SK-N-SH treated with all-trans-retinoic acid at 6 μM for 48 hours (cell line): ENCODE measurements around the gene TBL1X.

Source experiments
- ATAC-seq: fragments of 200-7000 bp; cut with Tn5 transposase; 3 replicates; pipeline ENCODE4 v1.9.1; 2020; ENCODE audit warnings: mild to moderate bottlenecking, moderate library complexity
- ARNTL ChIP-seq: fragments of 450-650 bp; formaldehyde crosslinking; IDR thresholded peaks from 2 replicates; pipeline ENCODE4 v1.5.0; 2020; ENCODE audit warnings: low read depth, mild to moderate bottlenecking, moderate library complexity, borderline replicate concordance
- CSDC2 ChIP-seq: fragments of 250-450 bp; sonication (Bioruptor Pico); IDR thresholded peaks from 2 replicates; pipeline ENCODE4 v1.5.0; 2020; ENCODE audit warnings: mild to moderate bottlenecking, moderate library complexity
- ESRRG ChIP-seq: fragments of 250-450 bp; sonication (Bioruptor Pico); IDR thresholded peaks from 2 replicates; pipeline ENCODE4 v1.6.1; 2021; ENCODE audit warnings: mild to moderate bottlenecking
- GLIS3 ChIP-seq: fragments of 250-450 bp; sonication (Bioruptor Pico); IDR thresholded peaks from 2 replicates; pipeline ENCODE4 v1.5.0; 2020; ENCODE audit warnings: mild to moderate bottlenecking, moderate library complexity
- ISL1 ChIP-seq: fragments of 250-450 bp; sonication (Bioruptor Pico); IDR thresholded peaks from 2 replicates; pipeline ENCODE4 v2.1.2; 2022; ENCODE audit warnings: mild to moderate bottlenecking, moderate library complexity
- POU6F1 ChIP-seq: fragments of 250-450 bp; sonication (Bioruptor Pico); IDR thresholded peaks from 2 replicates; pipeline ENCODE4 v1.8.0; 2021; ENCODE audit warnings: low read depth, mild to moderate bottlenecking, moderate library complexity, borderline replicate concordance
- PPARA ChIP-seq: fragments of 250-450 bp; sonication (Bioruptor Pico); IDR thresholded peaks from 2 replicates; pipeline ENCODE4 v1.5.0; 2020; ENCODE audit warnings: mild to moderate bottlenecking, borderline replicate concordance
- RARB ChIP-seq: fragments of 250-450 bp; sonication (Bioruptor Pico); IDR thresholded peaks from 2 replicates; pipeline ENCODE4 v1.8.0; 2021; ENCODE audit warnings: mild to moderate bottlenecking, moderate library complexity
- SNAI2 ChIP-seq: fragments of 250-450 bp; sonication (Bioruptor Pico); IDR thresholded peaks from 2 replicates; pipeline ENCODE4 v1.5.0; 2020; ENCODE audit warnings: mild to moderate bottlenecking, moderate library complexity
- TCF4 ChIP-seq: fragments of 250-450 bp; sonication (Bioruptor Pico); IDR thresholded peaks from 2 replicates; pipeline ENCODE4 v1.8.0; 2021; ENCODE audit warnings: mild to moderate bottlenecking, moderate library complexity, borderline replicate concordance
- TOX ChIP-seq: fragments of 250-450 bp; sonication (Bioruptor Pico); IDR thresholded peaks from 2 replicates; pipeline ENCODE4 v1.8.0; 2021; ENCODE audit warnings: mild to moderate bottlenecking, moderate library complexity, borderline replicate concordance
- TSHZ2 ChIP-seq: fragments of 250-450 bp; sonication (Bioruptor Pico); IDR thresholded peaks from 2 replicates; pipeline ENCODE4 v1.5.0; 2020; ENCODE audit warnings: mild to moderate bottlenecking, moderate library complexity
- ZC3H10 ChIP-seq: fragments of 250-450 bp; sonication (Bioruptor Pico); IDR thresholded peaks from 2 replicates; pipeline ENCODE4 v1.5.1; 2021; ENCODE audit warnings: mild to moderate bottlenecking, moderate library complexity
- ZFP3 ChIP-seq: fragments of 250-450 bp; sonication (Bioruptor Pico); IDR thresholded peaks from 2 replicates; pipeline ENCODE4 v1.5.0; 2020; ENCODE audit warnings: mild to moderate bottlenecking, moderate library complexity
- ZFP30 ChIP-seq: fragments of 450-650 bp; formaldehyde crosslinking; IDR thresholded peaks from 2 replicates; pipeline ENCODE4 v1.5.0; 2022; ENCODE audit warnings: mild to moderate bottlenecking, moderate library complexity
- ZNF565 ChIP-seq: fragments of 450-650 bp; formaldehyde crosslinking; conservative IDR thresholded peaks from 2 replicates; pipeline ENCODE4 v1.5.0; 2020; ENCODE audit warnings: low read depth, mild to moderate bottlenecking, moderate library complexity
- ZNF70 ChIP-seq: fragments of 450-650 bp; formaldehyde crosslinking; IDR thresholded peaks from 2 replicates; pipeline ENCODE4 v1.5.0; 2020; ENCODE audit warnings: mild to moderate bottlenecking, moderate library complexity
- TF ChIP-seq, protein P1 (sequence below): fragments of 250-450 bp; sonication (Bioruptor Pico); IDR thresholded peaks from 2 replicates; pipeline ENCODE4 v1.5.1; 2020; ENCODE audit warnings: low read depth, mild to moderate bottlenecking, moderate library complexity
- TF ChIP-seq, protein P2 (sequence below): fragments of 250-450 bp; sonication (Bioruptor Pico); IDR thresholded peaks from 2 replicates; pipeline ENCODE4 v1.5.1; 2021; ENCODE audit warnings: mild to moderate bottlenecking, moderate library complexity

Gene TBL1X

GRCh38 chrX:9765072-9765736 is 300.3 kb downstream of the TBL1X start:
- no peak for ATAC-seq
- TF ChIP-seq ZNF565 (CRISPR knock-in tag) = no peak
- no peak for TF ChIP-seq ZFP3
- no peak for TF ChIP-seq ESRRG (CRISPR knock-in tag)
- no peak for TF ChIP-seq ARNTL
- TF ChIP-seq, protein P1, sequence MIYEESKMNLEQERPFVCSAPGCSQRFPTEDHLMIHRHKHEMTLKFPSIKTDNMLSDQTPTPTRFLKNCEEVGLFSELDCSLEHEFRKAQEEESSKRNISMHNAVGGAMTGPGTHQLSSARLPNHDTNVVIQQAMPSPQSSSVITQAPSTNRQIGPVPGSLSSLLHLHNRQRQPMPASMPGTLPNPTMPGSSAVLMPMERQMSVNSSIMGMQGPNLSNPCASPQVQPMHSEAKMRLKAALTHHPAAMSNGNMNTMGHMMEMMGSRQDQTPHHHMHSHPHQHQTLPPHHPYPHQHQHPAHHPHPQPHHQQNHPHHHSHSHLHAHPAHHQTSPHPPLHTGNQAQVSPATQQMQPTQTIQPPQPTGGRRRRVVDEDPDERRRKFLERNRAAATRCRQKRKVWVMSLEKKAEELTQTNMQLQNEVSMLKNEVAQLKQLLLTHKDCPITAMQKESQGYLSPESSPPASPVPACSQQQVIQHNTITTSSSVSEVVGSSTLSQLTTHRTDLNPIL (CRISPR knock-in tag) = no peak
- no peak for TF ChIP-seq TSHZ2 (CRISPR knock-in tag)
- TF ChIP-seq CSDC2 (CRISPR knock-in tag) = no peak
- TF ChIP-seq ZC3H10 (CRISPR knock-in tag) = no peak
- TF ChIP-seq SNAI2 (CRISPR knock-in tag) = no peak
- TF ChIP-seq, protein P2, sequence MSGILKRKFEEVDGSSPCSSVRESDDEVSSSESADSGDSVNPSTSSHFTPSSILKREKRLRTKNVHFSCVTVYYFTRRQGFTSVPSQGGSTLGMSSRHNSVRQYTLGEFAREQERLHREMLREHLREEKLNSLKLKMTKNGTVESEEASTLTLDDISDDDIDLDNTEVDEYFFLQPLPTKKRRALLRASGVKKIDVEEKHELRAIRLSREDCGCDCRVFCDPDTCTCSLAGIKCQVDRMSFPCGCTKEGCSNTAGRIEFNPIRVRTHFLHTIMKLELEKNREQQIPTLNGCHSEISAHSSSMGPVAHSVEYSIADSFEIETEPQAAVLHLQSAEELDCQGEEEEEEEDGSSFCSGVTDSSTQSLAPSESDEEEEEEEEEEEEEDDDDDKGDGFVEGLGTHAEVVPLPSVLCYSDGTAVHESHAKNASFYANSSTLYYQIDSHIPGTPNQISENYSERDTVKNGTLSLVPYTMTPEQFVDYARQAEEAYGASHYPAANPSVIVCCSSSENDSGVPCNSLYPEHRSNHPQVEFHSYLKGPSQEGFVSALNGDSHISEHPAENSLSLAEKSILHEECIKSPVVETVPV (CRISPR knock-in tag) = no peak

GRCh38 chrX:9765737-9766097 is 300.9 kb downstream of the TBL1X start, which contains the start of gene GPR143:
TSS of gene GPR143 (minus strand) at chrX:9765847. CDS start at chrX:9765817, 30 bp downstream.
- no peak for TF ChIP-seq RARB (CRISPR knock-in tag)
- TF ChIP-seq ZFP30 = no peak
- no peak for TF ChIP-seq TOX
- TF ChIP-seq POU6F1 (CRISPR knock-in tag) = no peak
- no peak for TF ChIP-seq TCF4 (CRISPR knock-in tag)
- no peak for TF ChIP-seq ZNF70
- no peak for TF ChIP-seq ISL1 (CRISPR knock-in tag)
- TF ChIP-seq TSHZ2 (CRISPR knock-in tag) = no peak
- TF ChIP-seq PPARA (CRISPR knock-in tag) = no peak
- TF ChIP-seq, protein P2 (CRISPR knock-in tag) = no peak
- TF ChIP-seq GLIS3 (CRISPR knock-in tag) = no peak
- no peak for TF ChIP-seq ZNF565 (CRISPR knock-in tag)
- ATAC-seq = no peak
